GM13976 (cell line): Measurements from ENCODE around the gene AGRP.
"Not testable (repeated sequence)": the region's sequence is repeated elsewhere in the genome, so short reads cannot be mapped to it uniquely, and the experiment has no call there.

Source experiments
- DNase-seq: peaks from one replicate; pipeline ENCODE4 v3.0.0; 2012; ENCODE audit warnings: low spot score
- in situ Hi-C: fragments of 300-500 bp; cut with MboI; formaldehyde crosslinking; loops from one replicate; pipeline ENCODE4 v1.12.0; 2022; ENCODE audit warnings: low sequenced_read_pairs, mixed read lengths, inconsistent platforms; ENCODE audit not compliant: unreplicated experiment
- TF ChIP-seq, protein P1 (sequence below): IDR thresholded peaks from 2 replicates; pipeline ENCODE4 v1.5.1; 2012; ENCODE audit warnings: borderline replicate concordance, mild to moderate bottlenecking; ENCODE audit not compliant: insufficient read depth; ENCODE audit errors: extremely low read depth, missing control alignments, control extremely low read depth

AGRP gene

DNA sequence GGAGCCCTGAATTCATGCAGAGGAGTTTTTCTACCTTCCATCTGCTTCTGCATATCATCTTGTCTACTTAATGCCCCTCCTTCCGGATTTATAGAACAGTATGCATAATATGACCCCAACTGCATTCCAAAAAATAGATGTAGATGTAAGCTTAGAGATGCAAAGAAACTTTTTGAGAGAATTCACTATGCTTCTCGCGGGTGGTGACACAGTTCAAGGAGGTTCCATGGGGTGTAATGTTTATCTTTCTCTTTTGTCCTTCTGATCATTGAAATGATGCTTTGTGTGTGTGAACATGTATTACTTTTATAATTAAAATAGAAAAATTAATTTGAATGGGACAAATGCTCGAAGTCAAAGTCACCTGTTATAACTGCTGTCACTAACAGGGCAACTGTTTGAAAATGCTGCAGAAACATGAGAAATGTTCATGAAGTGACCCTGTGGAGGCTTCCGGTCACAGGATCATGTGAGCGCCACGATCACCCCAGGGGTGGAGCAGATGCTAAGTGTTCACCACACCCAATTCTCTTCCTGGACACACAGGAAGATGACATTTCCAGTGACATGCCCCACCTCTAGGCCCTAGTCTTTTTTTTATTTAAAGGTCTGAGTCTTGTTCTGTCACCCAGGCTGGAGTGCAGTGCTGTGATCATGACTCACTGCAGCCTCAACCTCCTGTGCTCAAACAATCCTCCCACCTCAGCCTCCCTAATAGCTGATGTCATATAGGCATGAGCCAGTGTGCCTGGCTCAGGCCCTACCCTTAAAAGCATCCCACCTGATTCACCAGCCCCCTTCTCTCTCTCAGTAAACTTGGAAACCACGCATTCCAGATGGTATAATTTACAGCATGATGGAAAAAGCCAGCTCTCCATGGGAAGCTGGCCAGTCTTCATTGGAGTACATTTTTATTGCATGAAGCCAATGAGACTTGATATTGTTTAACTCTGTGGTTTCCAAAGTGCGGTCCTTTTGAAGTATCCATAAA, 21.0 kb upstream of the AGRP start:
- peak; percentile 69 for DNase-seq
- in situ Hi-C loops = no loop called here
- TF ChIP-seq, protein P1, sequence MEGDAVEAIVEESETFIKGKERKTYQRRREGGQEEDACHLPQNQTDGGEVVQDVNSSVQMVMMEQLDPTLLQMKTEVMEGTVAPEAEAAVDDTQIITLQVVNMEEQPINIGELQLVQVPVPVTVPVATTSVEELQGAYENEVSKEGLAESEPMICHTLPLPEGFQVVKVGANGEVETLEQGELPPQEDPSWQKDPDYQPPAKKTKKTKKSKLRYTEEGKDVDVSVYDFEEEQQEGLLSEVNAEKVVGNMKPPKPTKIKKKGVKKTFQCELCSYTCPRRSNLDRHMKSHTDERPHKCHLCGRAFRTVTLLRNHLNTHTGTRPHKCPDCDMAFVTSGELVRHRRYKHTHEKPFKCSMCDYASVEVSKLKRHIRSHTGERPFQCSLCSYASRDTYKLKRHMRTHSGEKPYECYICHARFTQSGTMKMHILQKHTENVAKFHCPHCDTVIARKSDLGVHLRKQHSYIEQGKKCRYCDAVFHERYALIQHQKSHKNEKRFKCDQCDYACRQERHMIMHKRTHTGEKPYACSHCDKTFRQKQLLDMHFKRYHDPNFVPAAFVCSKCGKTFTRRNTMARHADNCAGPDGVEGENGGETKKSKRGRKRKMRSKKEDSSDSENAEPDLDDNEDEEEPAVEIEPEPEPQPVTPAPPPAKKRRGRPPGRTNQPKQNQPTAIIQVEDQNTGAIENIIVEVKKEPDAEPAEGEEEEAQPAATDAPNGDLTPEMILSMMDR = no peak

DNA sequence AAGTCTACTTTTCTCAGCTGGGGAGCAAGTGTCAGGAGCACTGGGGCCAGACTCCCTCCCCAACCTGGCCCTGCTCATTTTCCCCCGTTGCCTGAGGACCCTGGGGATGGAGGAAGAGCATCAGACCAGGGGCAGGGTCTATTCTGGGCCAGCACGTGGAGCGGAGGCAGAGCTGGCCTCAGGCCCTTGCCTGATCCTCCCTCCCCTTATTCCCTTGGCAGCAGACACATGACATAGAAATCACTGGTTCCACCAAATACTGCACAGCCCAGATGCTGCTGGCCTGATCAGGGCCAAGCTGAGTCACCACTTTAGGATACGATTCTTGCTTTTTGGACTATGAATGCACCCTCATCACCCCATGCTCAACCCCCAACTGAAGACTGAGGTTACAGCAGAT, 15.8 kb upstream of the AGRP start:
- in situ Hi-C loops = no loop called here
- TF ChIP-seq, protein P1 = no peak
- DNase-seq = no peak

DNA sequence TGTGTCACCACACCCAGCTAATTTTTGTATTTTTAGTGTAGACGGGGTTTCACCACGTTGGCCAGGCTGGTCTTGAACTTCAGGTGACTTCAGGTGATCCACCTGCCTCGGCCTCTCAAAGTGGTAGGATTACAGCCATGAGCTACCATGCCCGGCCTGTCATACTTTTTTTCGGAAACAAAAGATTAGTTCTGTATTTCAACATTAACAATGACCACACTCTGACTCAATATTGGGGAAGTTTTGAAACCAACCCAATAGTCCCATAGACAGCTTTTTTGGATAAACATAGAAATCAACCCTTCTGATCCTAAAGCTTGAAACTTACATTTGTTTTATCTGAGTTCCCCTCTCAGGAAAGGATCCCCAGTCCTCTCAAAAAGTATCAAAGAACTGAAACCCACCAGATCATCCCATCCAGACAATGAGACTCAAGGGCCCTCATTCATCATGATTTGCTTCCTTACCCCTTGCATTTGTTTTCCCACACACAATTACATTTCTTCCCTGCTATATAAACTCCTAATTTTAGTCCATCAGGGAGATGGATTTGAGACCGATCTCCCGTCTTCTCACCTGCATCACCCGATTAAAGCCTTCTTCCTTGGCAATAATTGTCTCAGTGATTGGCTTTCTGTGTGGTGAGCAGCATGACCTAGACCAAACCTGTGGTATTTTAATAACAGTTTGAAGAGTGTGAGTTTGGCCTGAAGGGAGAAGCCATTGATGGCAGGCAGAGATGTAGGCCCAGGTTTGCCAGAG, 7.2 kb upstream of the AGRP start:
- TF ChIP-seq, protein P1 = no peak
- DNase-seq = no peak
- in situ Hi-C loops = no loop called here

DNA sequence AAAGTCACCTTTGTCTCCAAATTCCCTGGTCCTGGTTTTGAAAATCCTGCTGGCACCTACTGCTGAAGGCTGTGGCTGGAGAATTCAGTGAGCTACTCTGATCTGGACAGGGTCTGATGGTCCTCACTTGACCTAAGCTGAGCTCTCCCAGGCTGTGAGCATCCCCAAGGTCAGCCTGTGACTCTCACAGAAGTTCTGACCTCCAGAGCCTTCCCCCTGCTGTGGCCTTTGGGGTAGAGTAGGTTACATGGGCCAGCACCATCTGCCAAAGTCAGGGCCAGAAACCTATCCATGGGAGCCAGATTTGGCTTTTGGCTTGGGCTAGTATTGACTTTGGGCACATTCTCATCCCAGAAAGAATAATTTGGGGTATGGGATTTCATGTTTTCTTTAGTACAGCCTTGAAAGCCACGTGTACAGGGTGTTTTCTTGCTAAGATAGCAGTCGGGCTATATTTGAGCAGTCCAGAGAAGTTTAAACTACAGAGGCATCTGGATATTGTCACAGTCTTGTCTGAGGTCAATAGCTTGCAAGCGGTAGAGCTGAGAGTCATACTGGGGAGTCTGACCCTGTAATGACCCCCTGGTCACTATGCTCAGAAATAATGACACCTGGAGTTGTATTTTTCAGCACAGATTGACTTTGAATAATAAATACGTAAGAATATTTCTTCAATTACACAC, 6.2 kb upstream of the AGRP start:
- in situ Hi-C loops = no loop called here
- TF ChIP-seq, protein P1 = no peak
- DNase-seq = no peak

DNA sequence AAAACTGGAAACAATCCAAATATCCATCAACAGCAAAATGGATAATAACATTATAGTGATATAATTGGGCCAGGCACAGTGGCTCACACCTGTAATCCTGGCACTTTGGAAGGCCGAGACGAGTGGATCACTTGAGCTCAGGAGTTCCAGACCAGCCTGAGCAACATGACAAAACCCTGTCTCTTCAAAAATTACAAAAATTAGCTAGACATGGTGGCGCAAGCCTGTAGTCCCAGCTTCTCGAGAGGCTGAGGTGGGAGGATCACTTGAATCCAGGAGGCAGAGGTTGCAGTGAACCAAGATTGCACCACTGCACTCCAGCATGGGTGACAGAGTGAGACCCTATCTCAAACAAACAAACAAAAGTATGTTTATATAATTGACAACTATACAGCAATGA, 4.2 kb upstream of the AGRP start:
- DNase-seq, in situ Hi-C loops: not testable (repeated sequence)

DNA sequence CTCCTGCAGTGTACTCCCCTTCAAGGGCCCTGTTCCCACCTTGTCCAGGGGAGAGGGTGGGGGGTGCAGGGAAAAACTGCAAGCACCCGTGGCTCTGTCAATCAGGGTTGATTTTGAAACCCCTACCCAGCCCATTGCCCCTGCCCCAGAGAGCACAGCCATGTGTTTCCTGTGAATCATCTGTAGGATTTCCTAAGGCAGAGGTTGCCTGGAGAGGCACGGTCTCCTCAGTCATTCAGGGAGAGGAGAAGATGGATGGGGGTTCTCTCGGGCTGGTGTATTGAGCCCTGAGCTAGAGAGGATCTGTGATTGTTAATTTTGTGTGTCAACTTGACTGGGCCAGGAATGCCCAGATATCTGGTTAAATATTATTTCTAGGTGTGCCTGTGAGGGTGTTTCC, 3.5 kb upstream of the AGRP start:
- in situ Hi-C loops = no loop called here
- TF ChIP-seq, protein P1 = no peak
- DNase-seq = no peak
